ENCODE results near the gene AP1AR. TPM values are rescaled to one million over a fixed set of nuclear protein-coding genes. Genes with fewer than 3 reads are reported as not detected.

AP1AR gene
- total and polyA plus RNA-seq, 2 of the 8 experiments (the other 6 are each of a cell fraction or from before 2014, with no cell fraction given), result 5.3 to 27.7 TPM

- H3K4ac ChIP-seq (replicated peaks; ENCODE audit: insufficient read length, low read depth, low read length), result no peak overlapping the region
- H2BK12ac ChIP-seq (ENCODE audit: low read depth, low read length), result no peak overlapping the region
- no peaks in the 10 kb centered on the region for H4K20me1 ChIP-seq (replicated peaks in 1 of 2; ENCODE audit: control insufficient read depth in 1 of 2, insufficient read depth in 2 of 2, low read length in 2 of 2)
- H2BK15ac ChIP-seq (ENCODE audit: low read length), result no peak overlapping the region
- TF ChIP-seq CBX5 (IDR thresholded peaks at IDR 0.05; ENCODE audit: low read depth, low read length) (no peak), CEBPB (IDR thresholded peaks at IDR 0.05; ENCODE audit: low read depth, low read length) (peak; percentile 50; the same call in 1 of the 2 replicates)
- no peak overlapping the region for H4K8ac ChIP-seq (ENCODE audit: extremely low read depth, insufficient read depth, low read length)
- ChIA-PET CTCF (ENCODE audit: partially characterized antibody) (no interaction called here), POLR2A (ENCODE audit: partially characterized antibody) (interaction anchor here (0.6 kb wide), 2 partner anchors 44 to 1022 kb away, joined by 3 read pairs; no protein-coding TSS in a partner anchor)
- H3K9ac ChIP-seq (replicated peaks in 1 of 4; ENCODE audit: extremely low read depth in 1 of 4, low read depth in 3 of 4, low read length in 3 of 4), result no peak overlapping the region
- H3K23ac ChIP-seq (ENCODE audit: insufficient read length), result no peak overlapping the region
- H3K56ac ChIP-seq (replicated peaks; ENCODE audit: insufficient read length, low read depth, low read length), result no peak overlapping the region
- H3K36me3 ChIP-seq (ENCODE audit: control insufficient read depth in 2 of 4, insufficient read depth in 4 of 4, low read length in 3 of 4), result no peaks in the 10 kb centered on the region
- H2BK120ac ChIP-seq (replicated peaks; ENCODE audit: low read depth, low read length), result no peak overlapping the region
- FAIRE-seq (no peak), DNase-seq (ENCODE audit: low read depth in 1 of 2, low spot score in 2 of 2) (no peak)
- H3K4me2 ChIP-seq (ENCODE audit: insufficient read depth in 1 of 2, low read depth in 2 of 2, low read length in 2 of 2), result no peak overlapping the region
- H3K18ac ChIP-seq (ENCODE audit: extremely low read depth, low read length), result no peak overlapping the region
- H3K79me1 ChIP-seq (ENCODE audit: low read depth, low read length), result no peaks in the 10 kb centered on the region
- no peak overlapping the region for H3K4me3 ChIP-seq (ENCODE audit: extremely low read depth in 1 of 4, insufficient read depth in 2 of 4, low read depth in 3 of 4, low read length in 4 of 4)
- no peak overlapping the region for H3K14ac ChIP-seq (ENCODE audit: insufficient read length)
- H3K23me2 ChIP-seq (ENCODE audit: low read depth, low read length), result no peaks in the 10 kb centered on the region
- H3K79me2 ChIP-seq (ENCODE audit: control insufficient read depth in 1 of 2, insufficient read depth in 2 of 2, low read length in 2 of 2), result no peaks in the 10 kb centered on the region
- 86% methylated on average over 8 of the region's 8 CpGs; no CpG with 5 or more reads in 1 of the 2 experiments for WGBS, 2 experiments (ENCODE audit: extremely low coverage in 1 of 2, insufficient coverage in 1 of 2, insufficient read length in 1 of 2, insufficient replicate concordance in 2 of 2, low coverage in 1 of 2, low lambda C conversion rate in 2 of 2, missing lambda C conversion rate in 1 of 2)
- H2BK20ac ChIP-seq (ENCODE audit: low read length), result no peak overlapping the region
- H2BK5ac ChIP-seq (ENCODE audit: low read depth, low read length), result no peak overlapping the region
- H4K5ac ChIP-seq (ENCODE audit: insufficient read length, low read depth, low read length), result no peak overlapping the region
- no peaks in the 10 kb centered on the region for H3K9me3 ChIP-seq (ENCODE audit: insufficient read depth in 2 of 2, low read depth in 1 of 2, low read length in 1 of 2)
- H3K4me1 ChIP-seq (replicated peaks in 1 of 4; ENCODE audit: control insufficient read depth in 3 of 4, insufficient read depth in 4 of 4, low read length in 3 of 4), result no peaks in the 10 kb centered on the region; a peak in 1 of 7 replicates
- no peak overlapping the region for H3K27ac ChIP-seq (ENCODE audit: low read depth, low read length)
- no peak overlapping the region for H2AFZ ChIP-seq (ENCODE audit: low read length)
- H4K91ac ChIP-seq (replicated peaks; ENCODE audit: insufficient read length, low read length), result no peak overlapping the region
- no peak overlapping the region for H2AK5ac ChIP-seq (ENCODE audit: low read depth, low read length)
- H3K27me3 ChIP-seq (replicated peaks in 1 of 4; ENCODE audit: control insufficient read depth in 3 of 4, extremely low read depth in 1 of 4, insufficient read depth in 3 of 4, low read length in 3 of 4), result no peaks in the 10 kb centered on the region
These were observed 45.6 kb upstream of the AP1AR start for GRCh38 chr4:112185740-112186670.
